K562 (cell line): ENCODE data around the gene PAQR4. TPM values are rescaled to one million over a fixed set of nuclear protein-coding genes. Genes with fewer than 3 reads are reported as not detected.

Experiments
- ATAC-seq: fragments of 200-7000 bp; cut with Tn5 transposase; 3 replicates; pipeline ENCODE4 v1.9.1; 2020; ENCODE audit warnings: moderate library complexity
- BruUV-seq: library from RNA; stranded (reverse); fragments of 400-500 nt; replicated peaks from 2 replicates; lab custom pipeline; 2021; lab: Mats Ljungman, UMichigan
- CTCF ChIA-PET: fragments of 300-600 bp; formaldehyde crosslinking; extraction: SDS; loops from one replicate; lab custom pipeline; 2021; ENCODE audit warnings: low intra/inter-chr PET ratio; lab: Yijun Ruan, JAX
- POLR2A ChIA-PET: fragments of 300-600, 350-650 bp; sonication (Branson Sonifier 250); formaldehyde crosslinking; extraction: SDS; loops from one replicate; lab custom pipeline; 2021; ENCODE audit warnings: antibody characterized with exemption, inconsistent platforms; lab: Yijun Ruan, JAX
- DNase-seq, 4 experiments: peaks; one replicate each; pipeline versions ENCODE4 v3.0.0 to v3.0.0-alpha.2; 2011 to 2018; ENCODE audit warnings: low spot score in 3 of 4, mixed read lengths in 3 of 4; ENCODE audit errors: extremely low read depth in 1 of 4
- FAIRE-seq: peaks from 2 replicates; lab custom pipeline; 2011; peaks lifted over from hg19 to GRCh38; lab: Jason Lieb, UNC
- H2AFZ ChIP-seq: 2 replicates; pipeline ENCODE4 v1.6.0; 2011; ENCODE audit warnings: low read depth, low read length, control low read depth, inconsistent platforms
- H3K27ac ChIP-seq: fragments of 200-600 bp; 3 replicates; pipeline ENCODE4 v1.8.0; 2011; ENCODE audit warnings: low read depth, mild to moderate bottlenecking, control low read depth, inconsistent platforms, low read length, moderate library complexity, mixed read lengths; ENCODE audit errors: extremely low read depth
- H3K27me3 ChIP-seq, 2 experiments: fragments of 300-600 bp in 1 of 2; 2 replicates in 1 of 2; 3 replicates in 1 of 2; pipeline versions ENCODE4 v1.6.0 to v1.8.0; 2011; ENCODE audit warnings: inconsistent platforms in 2 of 2, low read length in 2 of 2, mild to moderate bottlenecking in 1 of 2, mixed read lengths in 1 of 2, moderate library complexity in 1 of 2; ENCODE audit not compliant: control insufficient read depth in 2 of 2, insufficient read depth in 2 of 2
- H3K36me3 ChIP-seq: fragments of 300-600 bp; 3 replicates; pipeline ENCODE4 v1.8.0; 2011; ENCODE audit warnings: mild to moderate bottlenecking, low read length, inconsistent platforms; ENCODE audit not compliant: control insufficient read depth, insufficient read depth
- H3K4me1 ChIP-seq, 2 experiments: fragments of 200-600 bp in 1 of 2; replicated peaks in 1 of 2; 2 replicates in 1 of 2; 3 replicates in 1 of 2; pipeline versions ENCODE4 v1.5.1 to v1.8.0; 2011; ENCODE audit warnings: inconsistent platforms in 2 of 2, low read length in 2 of 2, mild to moderate bottlenecking in 1 of 2, mixed read lengths in 1 of 2, moderate library complexity in 1 of 2; ENCODE audit not compliant: control insufficient read depth in 2 of 2, insufficient read depth in 2 of 2
- H3K4me2 ChIP-seq: 2 replicates; pipeline ENCODE4 v1.6.1; 2011; ENCODE audit warnings: low read length, control low read depth, inconsistent platforms, mixed read lengths; ENCODE audit not compliant: insufficient read depth
- H3K4me3 ChIP-seq: fragments of 200-600 bp; sonication (generic), shearing (Covaris generic); 2 replicates; pipeline ENCODE4 v1.5.1; 2016; ENCODE audit warnings: control low read depth, inconsistent platforms
- H3K79me2 ChIP-seq: fragments of 200-600 bp; 3 replicates; pipeline ENCODE4 v1.8.0; 2011; ENCODE audit warnings: low read length, inconsistent platforms; ENCODE audit not compliant: control insufficient read depth, insufficient read depth
- H3K9ac ChIP-seq, 2 experiments: 2 replicates each; pipeline versions ENCODE4 v1.6.0 to v1.6.1; 2011; ENCODE audit warnings: low read depth in 2 of 2, low read length in 2 of 2, control low read depth in 1 of 2, inconsistent platforms in 1 of 2, mild to moderate bottlenecking in 1 of 2, mixed read lengths in 1 of 2; ENCODE audit not compliant: insufficient read depth in 1 of 2
- H3K9me1 ChIP-seq: one replicate; pipeline ENCODE4 v1.6.0; 2011; ENCODE audit warnings: inconsistent platforms, mild to moderate bottlenecking, low read length, moderate library complexity; ENCODE audit not compliant: control insufficient read depth, insufficient read depth
- H3K9me3 ChIP-seq: replicated peaks from 2 replicates; pipeline ENCODE4 v1.5.1; 2011; ENCODE audit warnings: low read depth, low read length, inconsistent platforms; ENCODE audit not compliant: control insufficient read depth, insufficient read depth
- H4K20me1 ChIP-seq: replicated peaks from 2 replicates; pipeline ENCODE4 v1.6.1; 2011; ENCODE audit warnings: low read length, inconsistent platforms, mixed read lengths; ENCODE audit not compliant: control insufficient read depth, insufficient read depth
- ARHGAP35 ChIP-seq: fragments of 450-650 bp; IDR thresholded peaks from 2 replicates; pipeline ENCODE4 v1.6.1; 2018; ENCODE audit not compliant: partially characterized antibody
- C11orf30 ChIP-seq: fragments of 450-650 bp; IDR thresholded peaks from 2 replicates; pipeline ENCODE4 v1.6.1; 2016; ENCODE audit warnings: low read depth, mild to moderate bottlenecking
- CBFA2T2 ChIP-seq: fragments of 450-650 bp; conservative IDR thresholded peaks from 2 replicates; pipeline ENCODE4 v1.6.1; 2017; ENCODE audit warnings: mild to moderate bottlenecking
- ELF2 ChIP-seq: fragments of 250-450 bp; sonication (Bioruptor Pico); IDR thresholded peaks from 2 replicates; pipeline ENCODE4 v1.5.0; 2021; ENCODE audit warnings: mild to moderate bottlenecking
- ERF ChIP-seq: fragments of 450-650 bp; formaldehyde crosslinking; IDR thresholded peaks from 2 replicates; pipeline ENCODE4 v1.4.0; 2020; ENCODE audit warnings: mild to moderate bottlenecking, mixed read lengths
- EWSR1 ChIP-seq: fragments of 450-650 bp; IDR thresholded peaks from 2 replicates; pipeline ENCODE4 v1.6.1; 2018; ENCODE audit warnings: borderline replicate concordance, mild to moderate bottlenecking, low read depth, moderate library complexity; ENCODE audit not compliant: partially characterized antibody
- GATA2 ChIP-seq: sonication (generic); formaldehyde crosslinking; IDR thresholded peaks from 2 replicates; pipeline ENCODE4 v1.4.0; 2020; ENCODE audit warnings: mild to moderate bottlenecking, missing genetic modification reagents
- HCFC1 ChIP-seq: IDR thresholded peaks from 2 replicates; pipeline ENCODE4 v1.6.1; 2012; ENCODE audit warnings: low read depth, low read length, improper control_type of control experiment
- HDAC8 ChIP-seq: fragments of 450-650 bp; IDR thresholded peaks from 2 replicates; pipeline ENCODE4 v1.6.1; 2016; ENCODE audit warnings: mild to moderate bottlenecking, missing genetic modification characterization, moderate library complexity, missing compliant biosample characterization
- HDGF ChIP-seq: fragments of 450-650 bp; IDR thresholded peaks from 2 replicates; pipeline ENCODE4 v1.6.1; 2016
- HLTF ChIP-seq: fragments of 450-650 bp; IDR thresholded peaks from 2 replicates; pipeline ENCODE4 v1.6.1; 2016
- KAT8 ChIP-seq: fragments of 450-650 bp; IDR thresholded peaks from 2 replicates; pipeline ENCODE4 v1.6.1; 2016; ENCODE audit warnings: low read depth, mild to moderate bottlenecking
- MAFK ChIP-seq: IDR thresholded peaks from 2 replicates; pipeline ENCODE4 v1.6.1; 2011; ENCODE audit warnings: low read length, improper control_type of control experiment
- NCOA1 ChIP-seq: fragments of 450-650 bp; IDR thresholded peaks from 2 replicates; pipeline ENCODE4 v1.6.1; 2016; ENCODE audit warnings: low read depth
- NEUROD1 ChIP-seq: fragments of 150-350 bp; IDR thresholded peaks from 2 replicates; pipeline ENCODE4 v1.6.1; 2014; ENCODE audit warnings: borderline replicate concordance, low read length, low read depth; ENCODE audit not compliant: partially characterized antibody
- NFE2 ChIP-seq: IDR thresholded peaks from 2 replicates; pipeline ENCODE4 v1.6.1; 2014; ENCODE audit warnings: antibody characterized with exemption, low read depth
- RBM25 ChIP-seq: fragments of 200-400 bp; formaldehyde crosslinking; IDR thresholded peaks from 2 replicates; pipeline ENCODE4 v1.6.1; 2018; ENCODE audit warnings: low read length, low read depth, moderate library complexity; ENCODE audit not compliant: severe bottlenecking
- SIX5 ChIP-seq, 2 experiments: IDR thresholded peaks; 2 replicates each; pipeline ENCODE4 v1.6.1; 2011; ENCODE audit warnings: low read length in 2 of 2, borderline replicate concordance in 1 of 2, low read depth in 1 of 2, mild to moderate bottlenecking in 1 of 2, moderate library complexity in 1 of 2; ENCODE audit not compliant: insufficient read depth in 1 of 2
- TAF15 ChIP-seq: fragments of 200-400 bp; formaldehyde crosslinking; IDR thresholded peaks from 2 replicates; pipeline ENCODE4 v1.6.1; 2017; ENCODE audit warnings: mild to moderate bottlenecking, low read depth, low read length, moderate library complexity
- TEAD4 ChIP-seq, 2 experiments: sonication (generic) in 1 of 2; formaldehyde crosslinking in 1 of 2; IDR thresholded peaks; 2 replicates each; pipeline versions ENCODE4 v1.6.1 to v1.8.0; 2012 to 2022; ENCODE audit warnings: borderline replicate concordance in 1 of 2, inconsistent platforms in 1 of 2, low read length in 1 of 2, mild to moderate bottlenecking in 1 of 2, missing genetic modification reagents in 1 of 2
- U2AF2 ChIP-seq: fragments of 200-400 bp; formaldehyde crosslinking; optimal IDR thresholded peaks from 2 replicates; pipeline ENCODE3; 2017; ENCODE audit warnings: low read depth, mild to moderate bottlenecking, low read length
- YY1 ChIP-seq, 3 experiments: IDR thresholded peaks; 2 replicates each; pipeline ENCODE4 v1.6.1; 2011; ENCODE audit warnings: low read length in 2 of 3, mild to moderate bottlenecking in 2 of 3, moderate library complexity in 2 of 3, borderline replicate concordance in 1 of 3, control low read depth in 1 of 3, low read depth in 1 of 3; ENCODE audit not compliant: insufficient read depth in 3 of 3, insufficient replicate concordance in 2 of 3, control insufficient read depth in 1 of 3, insufficient read length in 1 of 3; ENCODE audit errors: extremely low read depth in 1 of 3
- ZNF232 ChIP-seq: sonication (generic); formaldehyde crosslinking; IDR thresholded peaks from 2 replicates; pipeline ENCODE4 v1.8.0; 2022; ENCODE audit warnings: mild to moderate bottlenecking, missing genetic modification reagents
- ZNF583 ChIP-seq: fragments of 250-450 bp; sonication (Bioruptor Pico); IDR thresholded peaks from 2 replicates; pipeline ENCODE4 v1.4.0; 2020
- ZNF644 ChIP-seq: fragments of 200-800 bp; sonication (Bioruptor generic); IDR thresholded peaks from 2 replicates; pipeline ENCODE4 v1.6.1; 2016; ENCODE audit warnings: low read depth, missing genetic modification characterization, missing compliant biosample characterization
- ZNF75A ChIP-seq: fragments of 450-650 bp; formaldehyde crosslinking; IDR thresholded peaks from 2 replicates; pipeline ENCODE4 v1.4.0; 2020; ENCODE audit warnings: mild to moderate bottlenecking
- WGBS: fragments of 100-300 bp; shearing (Covaris generic); methylation state at CpG from one replicate; pipeline ENCODE4 v1.1.6; 2016; ENCODE audit warnings: low coverage, mixed read lengths; ENCODE audit not compliant: insufficient coverage; ENCODE audit errors: missing lambda C conversion rate; 5-methylcytosine and 5-hydroxymethylcytosine counted together
- in situ Hi-C: fragments of 300-500 bp; cut with MboI; formaldehyde crosslinking; loops from 4 replicates; pipeline ENCODE4 v1.15.0; 2018; ENCODE audit warnings: inconsistent platforms, mixed read lengths
- intact Hi-C: fragments of 100-400 bp; cut with micrococcal nuclease; formaldehyde crosslinking; loops from 2 replicates; pipeline ENCODE4 v1.14.2; 2022
- polyA plus RNA-seq, 8 experiments: library from polyadenylated mRNA; depleted of rRNA in 4 of 8; stranded (reverse) in 5 of 8; unstranded in 3 of 8; fragments of >200 nt; fragmentation: Nextera tagmentation in 2 of 8; fragmentation: Illumina TruSeq in 1 of 8; extraction: Ambion mirVana in 2 of 8; extraction: Trizol in 1 of 8; gene quantifications; 2 replicates each; pipeline versions ENCODE4 v1.2.1 to v1.2.3, GENCODE V29; 2011 to 2014; ENCODE audit warnings: inconsistent platforms in 1 of 8, missing spikeins in 1 of 8
- total RNA-seq, 7 experiments: library from RNA; depleted of rRNA in 6 of 7; stranded (reverse); fragments of >200 nt in 6 of 7; fragmentation: Illumina TruSeq in 2 of 7; extraction: Trizol in 2 of 7; gene quantifications; 2 replicates each; pipeline versions ENCODE4 v1.2.1 to v1.2.3, GENCODE V29; 2011 to 2021; ENCODE audit warnings: low replicate concordance in 1 of 7

PAQR4 gene
- total and polyA plus RNA-seq, 9 of the 15 experiments (the other 6 are each of a cell fraction or from before 2014, with no cell fraction given), result 0.62 to 40.4 (median 19.5) TPM

DNA sequence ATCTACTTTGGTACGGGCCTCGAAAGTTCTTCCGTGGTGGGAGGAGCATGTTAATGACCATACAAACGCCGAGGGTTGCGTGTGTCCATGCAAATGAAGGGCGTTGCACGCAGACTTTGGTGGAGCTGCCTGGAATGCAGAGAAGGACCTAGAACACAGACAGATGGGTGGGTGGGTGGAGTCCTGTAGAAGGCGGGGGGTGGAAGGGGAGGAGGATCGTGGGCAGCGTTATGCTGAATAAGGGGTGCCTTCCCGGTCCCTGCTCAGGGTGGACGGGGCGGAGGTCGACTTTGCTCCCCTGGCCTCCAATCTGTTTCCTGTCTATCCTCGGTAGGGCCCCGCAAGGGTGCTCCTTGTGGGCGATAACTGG lies 795 bp upstream of the PAQR4 start:
- 0 out of 3 replicates have a peak, but pooled peaks have one; percentile 2 for ATAC-seq
- BruUV-seq, result no TSS peak
- Histone ChIP-seq H3K4me3 (peak overlapping the region; percentile 96), H3K9ac (peak overlapping the region; percentile 43 to 88; a peak in 3 of 4 replicates), H3K79me2 (peaks cover 22% of the 10 kb centered on the region), H3K9me1 (peaks cover 3% of the 10 kb centered on the region), H4K20me1 (peaks cover 25% of the 10 kb centered on the region), H3K36me3 (peaks cover 29% of the 10 kb centered on the region; the same call in 2 of the 3 replicates), H3K27ac (peak overlapping the region; percentile 66), H3K9me3 (no peaks in the 10 kb centered on the region), H3K4me1 (peaks cover 17 to 96% of the 10 kb centered on the region in 2 experiments), H3K27me3 (no peaks in the 10 kb centered on the region), H2AFZ (peak overlapping the region; percentile 91), H3K4me2 (peak overlapping the region; percentile 78)
- CTCF ChIA-PET, result no interaction called here
- POLR2A ChIA-PET, result interaction anchor here (0.8 kb wide), 1 partner anchor 28 kb away, joined by 5 read pairs; no protein-coding TSS in a partner anchor
- FAIRE-seq, result peak; percentile 93
- in situ Hi-C loops (no loop called here), intact Hi-C loops (loop anchor here (2.0 to 10.0 kb wide), 2 partner anchors 14 to 56 kb away; partner anchors contain the start of genes HCFC1R1, THOC6 and TNFRSF12A)
- 7% methylated on average over 18 of the region's 18 CpGs for WGBS
- peak in 2 of 4 experiments; percentile 54 to 83 for DNase-seq
- no peak for TF ChIP-seq ZNF75A (CRISPR knock-in tag)
- no peak for TF ChIP-seq ELF2 (CRISPR knock-in tag)
- TF ChIP-seq HDAC8 (tag), result no peak
- no peak for TF ChIP-seq GATA2 (CRISPR knock-in tag)
- no peak for TF ChIP-seq C11orf30
- peak in 1 of 3 experiments; percentile 4 for TF ChIP-seq YY1 (IDR thresholded peaks at IDR 0.05; ENCODE audit: borderline replicate concordance in 1 of 3, control insufficient read depth in 1 of 3, extremely low read depth in 1 of 3, insufficient read depth in 3 of 3, insufficient read length in 1 of 3, insufficient replicate concordance in 2 of 3, low read depth in 1 of 3, low read length in 2 of 3)
- no peak for TF ChIP-seq NCOA1
- TF ChIP-seq NFE2, result no peak
- TF ChIP-seq ZNF583 (CRISPR knock-in tag), result no peak
- no peak for TF ChIP-seq TAF15
- no peak for TF ChIP-seq ARHGAP35
- TF ChIP-seq HDGF, result no peak
- no peak for TF ChIP-seq ZNF644 (tag)
- TF ChIP-seq TEAD4 (IDR thresholded peaks at IDR 0.05; ENCODE audit: low read length), result peak; percentile 0
- no peak for TF ChIP-seq TEAD4 (CRISPR knock-in tag; IDR thresholded peaks at IDR 0.05; ENCODE audit: borderline replicate concordance)
- no peak for TF ChIP-seq ERF (CRISPR knock-in tag)
- no peak for TF ChIP-seq SIX5 (IDR thresholded peaks at IDR 0.05; ENCODE audit: borderline replicate concordance in 1 of 2, insufficient read depth in 1 of 2, low read depth in 1 of 2, low read length in 2 of 2)
- TF ChIP-seq RBM25, result no peak
- no peak for TF ChIP-seq CBFA2T2
- no peak for TF ChIP-seq EWSR1
- no peak for TF ChIP-seq HCFC1
- TF ChIP-seq MAFK, result no peak
- no peak for TF ChIP-seq U2AF2
- no peak for TF ChIP-seq HLTF
- TF ChIP-seq ZNF232, result no peak
- TF ChIP-seq KAT8, result no peak
- no peak for TF ChIP-seq NEUROD1
